Uterus (tissue), 4 donors: Measurements from ENCODE around the gene DPP4. TPM values are rescaled to one million over a fixed set of nuclear protein-coding genes. Genes with fewer than 3 reads are reported as not detected.

ENCODE experiments used
- DNase-seq, 2 donors: peaks; one replicate each; pipeline ENCODE4 v3.0.0-alpha.2; 2019 to 2020
- H3K27ac ChIP-seq, 2 donors: fragments of 200-600 bp; sonication (generic); 1 replicate in 1 of 2; 2 replicates in 1 of 2; pipeline ENCODE4 v1.5.1; 2016 to 2018
- H3K27me3 ChIP-seq, 2 donors: fragments of 200-600 bp; sonication (generic); one replicate each; pipeline ENCODE4 v1.5.1; 2018 to 2019; ENCODE audit warnings: control low read depth in 1 of 2
- H3K36me3 ChIP-seq, 2 donors: fragments of 200-600 bp; sonication (generic); one replicate each; pipeline ENCODE4 v1.5.1; 2019; ENCODE audit warnings: control low read depth in 1 of 2
- H3K4me1 ChIP-seq, 2 donors: fragments of 200-600 bp; sonication (generic); one replicate each; pipeline ENCODE4 v1.5.1; 2018 to 2019; ENCODE audit warnings: control low read depth in 1 of 2
- H3K4me3 ChIP-seq, 2 donors: fragments of 200-600 bp; sonication (generic); 1 replicate in 1 of 2; 2 replicates in 1 of 2; pipeline ENCODE4 v1.5.1; 2018 to 2019; ENCODE audit warnings: mild to moderate bottlenecking in 1 of 2
- H3K9me3 ChIP-seq, 2 donors: fragments of 200-600 bp; sonication (generic); one replicate each; pipeline ENCODE4 v1.5.1; 2019; ENCODE audit warnings: control low read depth in 1 of 2
- POLR2A ChIP-seq, 2 donors: fragments of 450-650 bp; IDR thresholded peaks; one replicate each; pipeline ENCODE4 v1.6.1; 2016; ENCODE audit warnings: antibody characterized with exemption in 2 of 2, mild to moderate bottlenecking in 1 of 2, moderate library complexity in 1 of 2
- intact Hi-C: fragments of 100-400 bp; cut with DNase I; formaldehyde crosslinking; loops from one replicate; pipeline ENCODE4 v1.15.1; 2023; ENCODE audit warnings: low total_unique reads
- total RNA-seq, 4 donors: library from RNA; depleted of rRNA in 3 of 4; stranded (reverse); fragments of >200 nt in 3 of 4; gene quantifications; one replicate each; pipeline versions ENCODE4 v1.1.0 to v1.2.4, GENCODE V29; 2014 to 2023
- TF ChIP-seq, protein P1 (sequence below), 4 experiments: fragments of 200-600 bp in 2 of 4; fragments of 450-650 bp in 2 of 4; sonication (generic) in 2 of 4; IDR thresholded peaks; one replicate each; pipeline ENCODE4 v1.5.1; 2016 to 2019; ENCODE audit warnings: antibody characterized with exemption in 4 of 4, mild to moderate bottlenecking in 2 of 4, moderate library complexity in 1 of 4
- donor health status: DM: yes; HTN: yes; CAD: no.

DPP4 gene
- total RNA-seq, 4 donors from 2014 or later = 1.8 to 36.3 (median 5.0) TPM

DNA sequence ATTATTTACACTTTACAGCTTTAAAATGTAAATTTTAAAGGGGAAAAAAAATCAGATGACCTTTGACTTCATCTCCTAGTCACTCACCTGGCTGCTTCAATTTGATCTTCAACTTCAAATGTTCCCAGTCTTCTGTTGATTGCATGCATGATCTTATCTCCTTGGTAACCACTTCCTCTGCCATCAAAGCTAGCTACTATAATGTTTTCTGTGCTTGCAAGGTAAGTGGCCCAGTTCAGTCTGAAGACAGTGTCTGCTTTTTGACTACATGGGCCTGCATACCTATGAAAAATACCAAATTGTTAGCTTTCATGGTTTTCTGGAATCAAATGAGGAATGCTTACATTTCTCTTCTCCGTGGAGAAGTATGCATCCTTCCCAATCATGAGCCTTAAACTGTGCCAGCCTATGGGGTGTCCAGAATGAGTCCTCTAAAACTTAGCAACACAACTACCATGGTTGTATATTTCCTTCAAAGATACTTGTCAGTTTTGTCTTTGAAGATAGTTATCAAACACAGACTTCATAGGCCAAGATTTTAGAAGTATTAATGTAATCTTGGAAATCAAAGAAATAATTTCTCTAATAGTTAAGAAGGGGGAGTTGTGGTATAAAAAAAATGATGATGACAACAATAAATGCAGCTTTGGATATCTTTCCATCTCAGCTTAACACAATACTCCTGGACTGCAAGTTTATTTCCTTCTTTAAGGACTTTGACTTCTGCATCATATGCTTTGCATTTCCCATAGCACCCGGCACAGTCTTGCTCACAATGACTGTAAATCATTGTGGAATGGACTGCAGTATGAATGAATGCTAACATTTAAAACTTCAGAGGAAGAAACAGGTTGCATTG is 62.1 kb downstream of the DPP4 start:
- Histone ChIP-seq H3K9me3 (no peaks in the 10 kb centered on the region), H3K4me1 (no peaks in the 10 kb centered on the region), H3K36me3 (no peaks in the 10 kb centered on the region), H3K27me3 (no peaks in the 10 kb centered on the region), H3K4me3 (no peak overlapping the region), H3K27ac (no peak overlapping the region)
- intact Hi-C loops = no loop called here
- DNase-seq = no peak
- no peak for TF ChIP-seq POLR2A (IDR thresholded peaks at IDR 0.05)
- TF ChIP-seq, protein P1, sequence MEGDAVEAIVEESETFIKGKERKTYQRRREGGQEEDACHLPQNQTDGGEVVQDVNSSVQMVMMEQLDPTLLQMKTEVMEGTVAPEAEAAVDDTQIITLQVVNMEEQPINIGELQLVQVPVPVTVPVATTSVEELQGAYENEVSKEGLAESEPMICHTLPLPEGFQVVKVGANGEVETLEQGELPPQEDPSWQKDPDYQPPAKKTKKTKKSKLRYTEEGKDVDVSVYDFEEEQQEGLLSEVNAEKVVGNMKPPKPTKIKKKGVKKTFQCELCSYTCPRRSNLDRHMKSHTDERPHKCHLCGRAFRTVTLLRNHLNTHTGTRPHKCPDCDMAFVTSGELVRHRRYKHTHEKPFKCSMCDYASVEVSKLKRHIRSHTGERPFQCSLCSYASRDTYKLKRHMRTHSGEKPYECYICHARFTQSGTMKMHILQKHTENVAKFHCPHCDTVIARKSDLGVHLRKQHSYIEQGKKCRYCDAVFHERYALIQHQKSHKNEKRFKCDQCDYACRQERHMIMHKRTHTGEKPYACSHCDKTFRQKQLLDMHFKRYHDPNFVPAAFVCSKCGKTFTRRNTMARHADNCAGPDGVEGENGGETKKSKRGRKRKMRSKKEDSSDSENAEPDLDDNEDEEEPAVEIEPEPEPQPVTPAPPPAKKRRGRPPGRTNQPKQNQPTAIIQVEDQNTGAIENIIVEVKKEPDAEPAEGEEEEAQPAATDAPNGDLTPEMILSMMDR (IDR thresholded peaks at IDR 0.05) = no peak

DNA sequence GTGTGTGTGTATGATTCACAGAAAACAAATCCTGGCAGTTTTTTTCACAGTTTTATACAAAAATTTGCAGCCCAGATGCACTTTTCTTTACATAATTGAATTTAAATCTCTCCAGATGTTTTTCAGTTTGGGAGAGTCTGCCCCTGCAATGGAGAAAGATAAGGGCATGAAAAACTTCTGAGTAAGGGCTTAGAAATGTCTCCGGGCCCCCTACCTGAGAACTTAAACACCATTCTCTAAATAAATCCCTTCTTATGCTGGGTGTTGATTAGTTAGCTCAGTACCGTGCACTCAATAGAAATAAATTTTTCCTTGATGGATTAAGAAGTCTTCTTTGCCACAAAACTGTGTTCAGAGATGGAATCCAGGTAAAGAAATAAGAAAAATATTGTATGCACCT is 64.5 kb downstream of the DPP4 start:
- no peak for TF ChIP-seq POLR2A (IDR thresholded peaks at IDR 0.05)
- TF ChIP-seq, protein P1 (IDR thresholded peaks at IDR 0.05) = no peak
- Histone ChIP-seq H3K27me3 (no peaks in the 10 kb centered on the region), H3K27ac (no peak overlapping the region), H3K4me1 (no peaks in the 10 kb centered on the region), H3K4me3 (no peak overlapping the region), H3K9me3 (no peaks in the 10 kb centered on the region), H3K36me3 (no peaks in the 10 kb centered on the region)
- DNase-seq = no peak
- intact Hi-C loops = no loop called here

DNA sequence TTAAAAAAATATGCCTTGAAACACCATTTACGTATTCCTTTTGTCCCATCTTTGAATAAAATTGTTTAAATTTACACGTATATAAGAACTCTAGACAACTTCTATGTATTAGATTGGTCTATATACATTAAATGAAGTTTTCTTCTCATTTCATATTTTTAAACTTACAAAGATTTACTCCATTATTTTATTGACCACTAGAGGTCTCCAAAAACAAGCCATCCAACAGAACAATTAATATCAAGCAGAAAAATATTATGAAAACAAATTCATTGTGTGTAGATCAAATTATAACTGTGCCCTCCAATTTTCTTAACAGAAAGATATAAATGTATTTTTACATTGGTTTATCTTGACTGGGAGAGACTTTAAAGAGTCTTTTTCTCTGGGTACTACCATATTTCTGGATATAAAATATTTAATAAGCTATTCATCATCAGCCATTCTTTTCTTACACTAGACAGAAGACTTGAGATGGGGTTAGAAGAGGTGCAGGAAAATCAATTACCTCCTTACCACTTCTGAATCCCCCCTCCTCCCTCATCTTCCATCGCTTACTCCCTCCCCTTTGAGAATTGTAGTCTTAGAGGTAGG is 66.5 kb downstream of the DPP4 start:
- Histone ChIP-seq H3K27ac (no peak overlapping the region), H3K36me3 (no peaks in the 10 kb centered on the region), H3K4me1 (no peaks in the 10 kb centered on the region), H3K4me3 (no peak overlapping the region), H3K27me3 (no peaks in the 10 kb centered on the region), H3K9me3 (no peaks in the 10 kb centered on the region)
- intact Hi-C loops = no loop called here
- TF ChIP-seq POLR2A (IDR thresholded peaks at IDR 0.05) = no peak
- TF ChIP-seq, protein P1 (IDR thresholded peaks at IDR 0.05) = peak in 3 of 4 experiments; percentile 29 to 67 (median 65)
- no peak for DNase-seq

DNA sequence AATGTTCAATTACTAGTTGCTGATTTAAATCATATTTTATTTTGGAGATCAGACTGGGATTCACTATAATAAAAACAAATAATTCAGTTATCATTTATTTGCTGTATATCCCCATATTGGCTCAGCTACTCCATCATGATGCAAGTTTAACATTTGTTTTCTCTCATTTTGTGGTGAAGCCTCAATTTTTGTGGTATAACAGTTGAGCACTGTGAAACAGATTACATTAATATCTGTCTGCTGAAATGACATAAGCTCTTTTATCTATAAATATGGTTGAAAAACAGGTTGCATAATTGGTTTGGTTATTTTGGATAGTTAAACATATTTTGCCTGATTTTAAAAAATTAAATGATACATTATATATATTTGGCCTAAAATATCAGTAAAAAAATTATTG is 67.7 kb downstream of the DPP4 start:
- Histone ChIP-seq H3K4me1 (no peaks in the 10 kb centered on the region), H3K36me3 (no peaks in the 10 kb centered on the region), H3K27ac (no peak overlapping the region), H3K27me3 (no peaks in the 10 kb centered on the region), H3K4me3 (no peak overlapping the region), H3K9me3 (no peaks in the 10 kb centered on the region)
- intact Hi-C loops = no loop called here
- no peak for DNase-seq
- no peak for TF ChIP-seq POLR2A (IDR thresholded peaks at IDR 0.05)
- TF ChIP-seq, protein P1 (IDR thresholded peaks at IDR 0.05) = no peak

DNA sequence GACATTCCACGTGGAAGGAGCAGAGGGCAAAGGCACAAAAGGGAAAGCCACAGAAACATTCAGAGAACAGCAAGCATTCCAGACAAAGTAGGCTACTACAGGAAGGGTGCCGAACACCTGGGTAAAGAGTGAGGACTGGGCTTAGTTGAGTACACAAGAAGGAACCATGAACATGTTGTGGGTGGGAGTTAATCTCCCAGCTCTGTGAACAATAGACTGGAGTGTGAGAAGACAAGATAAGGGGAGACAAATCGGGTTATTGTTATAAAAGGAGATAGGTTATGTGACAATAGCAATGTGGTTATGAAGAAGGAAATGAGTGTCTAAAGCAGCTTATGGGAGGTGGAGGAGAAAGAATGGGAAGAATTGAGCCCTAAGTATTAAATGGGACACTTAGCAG is 70.0 kb downstream of the DPP4 start:
- H3K27ac ChIP-seq = no peak overlapping the region
- H3K4me3 ChIP-seq = no peak overlapping the region
- no peaks in the 10 kb centered on the region for H3K36me3 ChIP-seq
- intact Hi-C loops = no loop called here
- DNase-seq = no peak
- H3K9me3 ChIP-seq = no peaks in the 10 kb centered on the region
- H3K27me3 ChIP-seq = no peaks in the 10 kb centered on the region
- TF ChIP-seq, protein P1 (IDR thresholded peaks at IDR 0.05) = no peak
- TF ChIP-seq POLR2A (IDR thresholded peaks at IDR 0.05) = no peak
- no peaks in the 10 kb centered on the region for H3K4me1 ChIP-seq
